22Rv1 (cell line): ENCODE results near the gene RARA.

ENCODE experiments used
- CTCF ChIP-seq: fragments of 450-650 bp; IDR thresholded peaks from 2 replicates; pipeline ENCODE4 v1.5.1; 2017; ENCODE audit warnings: mild to moderate bottlenecking
- ZFX ChIP-seq: fragments of 450-650 bp; IDR thresholded peaks from 2 replicates; pipeline ENCODE4 v1.6.1; 2017; ENCODE audit warnings: antibody characterized with exemption, borderline replicate concordance

- no peak for TF ChIP-seq ZFX
- no peak for TF ChIP-seq CTCF
Observed at GRCh38 chr17:40318830-40319391, 9.9 kb downstream of the RARA start.
